Nephron (organoid): ENCODE results near the gene FBXW12.
"Not testable (repeated sequence)": the region's sequence is repeated elsewhere in the genome, so short reads cannot be mapped to it uniquely, and the experiment has no call there.

Experiments
- H3K27ac Mint-ChIP-seq, 3 experiments: 2 replicates each; pipeline ENCODE4 v1.8.0; 2020; ENCODE audit warnings: mixed read lengths in 3 of 3, mild to moderate bottlenecking in 2 of 3, moderate library complexity in 1 of 3
- H3K27me3 Mint-ChIP-seq: 2 replicates; pipeline ENCODE4 v1.8.0; 2021; ENCODE audit warnings: low read depth, mild to moderate bottlenecking, moderate library complexity, mixed read lengths
- H3K36me3 Mint-ChIP-seq: 2 replicates; pipeline ENCODE4 v1.8.0; 2020; ENCODE audit warnings: low read depth, mixed read lengths
- H3K4me1 Mint-ChIP-seq: 2 replicates; pipeline ENCODE4 v1.8.0; 2020; ENCODE audit warnings: mixed read lengths
- H3K4me3 Mint-ChIP-seq, 3 experiments: 2 replicates each; pipeline ENCODE4 v1.8.0; 2020; ENCODE audit warnings: mild to moderate bottlenecking in 3 of 3, mixed read lengths in 3 of 3, moderate library complexity in 2 of 3
- H3K9me3 Mint-ChIP-seq: 2 replicates; pipeline ENCODE4 v1.8.0; 2020; ENCODE audit warnings: mixed read lengths
- TF ChIP-seq, protein P1 (sequence below), 3 experiments: fragments of 200-600 bp; sonication (generic); IDR thresholded peaks; one replicate each; pipeline ENCODE4 v1.5.0; 2021; ENCODE audit warnings: antibody characterized with exemption in 3 of 3; ENCODE audit not compliant: unreplicated experiment in 3 of 3

Gene FBXW12, protein sequence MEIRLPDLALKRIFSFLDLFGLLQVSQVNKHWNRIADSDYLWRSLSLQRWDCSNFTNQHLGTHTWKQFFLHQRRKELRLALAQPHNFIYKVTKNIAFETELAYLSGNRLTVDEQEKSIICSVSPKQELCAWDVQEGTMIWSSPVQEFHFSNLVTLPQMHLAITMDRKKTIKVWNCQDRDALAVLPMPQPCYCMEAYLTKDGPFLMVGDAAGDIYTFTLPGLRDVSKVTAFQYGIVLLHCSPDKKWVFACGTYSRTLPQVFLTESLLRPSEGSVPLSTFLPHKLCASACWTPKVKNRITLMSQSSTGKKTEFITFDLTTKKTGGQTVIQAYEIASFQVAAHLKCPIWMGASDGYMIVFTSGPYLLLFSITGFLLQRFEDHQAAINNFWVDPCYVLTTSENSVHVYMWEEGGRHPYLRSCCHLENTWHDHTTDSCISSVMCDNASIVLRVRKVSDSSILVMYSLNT

DNA sequence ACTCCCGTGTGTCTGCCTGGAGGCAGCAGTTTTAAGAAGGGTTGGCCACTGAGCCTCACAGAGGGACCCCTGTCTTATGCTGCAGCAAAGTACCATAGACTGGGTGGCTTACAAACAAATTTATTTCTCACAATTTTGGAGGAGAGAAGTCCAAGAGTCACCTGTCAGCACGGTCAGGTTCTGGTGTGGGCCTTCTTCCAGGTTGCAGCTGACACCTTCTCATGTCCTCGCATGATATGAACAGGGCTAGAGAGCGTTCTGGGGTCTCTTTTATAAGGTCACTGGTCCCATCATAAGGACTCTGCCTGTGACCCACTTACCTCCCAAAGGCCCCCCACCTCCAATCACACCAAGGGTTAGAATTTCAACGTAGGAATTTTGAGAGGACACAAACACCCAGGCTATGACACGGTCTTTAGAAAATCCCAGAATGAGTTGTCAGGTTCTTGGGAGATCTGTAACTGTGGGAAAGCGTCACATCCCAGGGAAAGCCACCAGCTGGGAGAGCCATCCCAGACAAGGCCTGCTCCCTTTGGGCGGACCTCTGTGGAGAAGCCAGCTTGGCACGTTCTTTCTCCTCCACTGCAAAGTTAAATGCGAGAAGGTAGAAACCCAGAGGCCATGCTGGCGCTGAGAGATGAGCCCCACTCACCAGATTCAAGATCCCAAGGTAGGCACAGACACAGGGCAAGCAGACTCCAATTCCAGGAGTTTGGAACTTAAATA, at the start of gene FBXW12:
TSS of gene FBXW12 (plus strand) at position 569 of the 726 bp plus-strand sequence. CDS start 549 bp downstream, outside the sequence.
- TF ChIP-seq, protein P1, sequence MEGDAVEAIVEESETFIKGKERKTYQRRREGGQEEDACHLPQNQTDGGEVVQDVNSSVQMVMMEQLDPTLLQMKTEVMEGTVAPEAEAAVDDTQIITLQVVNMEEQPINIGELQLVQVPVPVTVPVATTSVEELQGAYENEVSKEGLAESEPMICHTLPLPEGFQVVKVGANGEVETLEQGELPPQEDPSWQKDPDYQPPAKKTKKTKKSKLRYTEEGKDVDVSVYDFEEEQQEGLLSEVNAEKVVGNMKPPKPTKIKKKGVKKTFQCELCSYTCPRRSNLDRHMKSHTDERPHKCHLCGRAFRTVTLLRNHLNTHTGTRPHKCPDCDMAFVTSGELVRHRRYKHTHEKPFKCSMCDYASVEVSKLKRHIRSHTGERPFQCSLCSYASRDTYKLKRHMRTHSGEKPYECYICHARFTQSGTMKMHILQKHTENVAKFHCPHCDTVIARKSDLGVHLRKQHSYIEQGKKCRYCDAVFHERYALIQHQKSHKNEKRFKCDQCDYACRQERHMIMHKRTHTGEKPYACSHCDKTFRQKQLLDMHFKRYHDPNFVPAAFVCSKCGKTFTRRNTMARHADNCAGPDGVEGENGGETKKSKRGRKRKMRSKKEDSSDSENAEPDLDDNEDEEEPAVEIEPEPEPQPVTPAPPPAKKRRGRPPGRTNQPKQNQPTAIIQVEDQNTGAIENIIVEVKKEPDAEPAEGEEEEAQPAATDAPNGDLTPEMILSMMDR (IDR thresholded peaks at IDR 0.05; ENCODE audit: unreplicated experiment in 3 of 3) = no peak
- no peaks in the 10 kb centered on the region for H3K36me3 Mint-ChIP-seq
- H3K4me3 Mint-ChIP-seq = no peak within 1 kb of the TSS
- no peaks in the 10 kb centered on the region for H3K27me3 Mint-ChIP-seq
- no peaks in the 10 kb centered on the region for H3K9me3 Mint-ChIP-seq
- H3K4me1 Mint-ChIP-seq = peaks cover 6% of the 10 kb centered on the region
- no peak within 1 kb of the TSS for H3K27ac Mint-ChIP-seq

DNA sequence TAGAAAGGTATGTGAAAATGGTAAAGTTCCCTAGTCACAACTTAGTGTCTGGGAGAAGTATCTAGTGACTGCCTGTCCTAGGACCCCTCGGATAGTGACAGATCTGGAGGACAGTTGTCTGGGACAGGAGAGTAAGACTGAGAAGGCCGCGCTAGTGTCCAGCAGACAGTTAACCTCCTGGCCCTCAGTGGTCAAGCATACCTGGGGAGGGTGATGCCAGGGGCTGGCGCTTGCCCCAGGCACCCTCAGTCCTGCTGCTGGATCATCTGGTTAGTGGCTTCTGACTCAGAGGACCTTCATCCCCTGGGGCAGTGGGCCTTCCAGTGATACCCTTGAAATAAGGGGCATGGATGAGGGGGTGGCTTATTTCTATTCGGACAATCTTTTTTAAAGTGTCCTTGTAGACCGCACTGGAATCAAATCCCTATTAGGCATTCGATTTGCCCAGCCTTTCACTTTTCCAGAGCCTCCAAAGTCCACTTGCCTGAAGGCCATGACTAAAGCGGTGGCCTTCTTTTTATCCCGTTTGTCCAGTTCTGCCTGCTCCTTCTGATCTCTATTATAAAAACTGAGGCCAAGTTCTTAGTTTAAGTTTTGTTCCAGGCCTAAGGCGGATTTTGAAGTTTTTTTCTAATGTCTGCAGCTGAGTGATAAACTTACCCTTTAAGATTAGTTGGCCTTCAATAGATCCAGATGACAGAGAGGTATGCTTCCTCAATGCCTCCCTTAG, 40.1 kb upstream of the FBXW12 start:
- not testable (repeated sequence) for H3K36me3 Mint-ChIP-seq, H3K9me3 Mint-ChIP-seq, H3K27ac Mint-ChIP-seq, H3K27me3 Mint-ChIP-seq, H3K4me1 Mint-ChIP-seq, H3K4me3 Mint-ChIP-seq

DNA sequence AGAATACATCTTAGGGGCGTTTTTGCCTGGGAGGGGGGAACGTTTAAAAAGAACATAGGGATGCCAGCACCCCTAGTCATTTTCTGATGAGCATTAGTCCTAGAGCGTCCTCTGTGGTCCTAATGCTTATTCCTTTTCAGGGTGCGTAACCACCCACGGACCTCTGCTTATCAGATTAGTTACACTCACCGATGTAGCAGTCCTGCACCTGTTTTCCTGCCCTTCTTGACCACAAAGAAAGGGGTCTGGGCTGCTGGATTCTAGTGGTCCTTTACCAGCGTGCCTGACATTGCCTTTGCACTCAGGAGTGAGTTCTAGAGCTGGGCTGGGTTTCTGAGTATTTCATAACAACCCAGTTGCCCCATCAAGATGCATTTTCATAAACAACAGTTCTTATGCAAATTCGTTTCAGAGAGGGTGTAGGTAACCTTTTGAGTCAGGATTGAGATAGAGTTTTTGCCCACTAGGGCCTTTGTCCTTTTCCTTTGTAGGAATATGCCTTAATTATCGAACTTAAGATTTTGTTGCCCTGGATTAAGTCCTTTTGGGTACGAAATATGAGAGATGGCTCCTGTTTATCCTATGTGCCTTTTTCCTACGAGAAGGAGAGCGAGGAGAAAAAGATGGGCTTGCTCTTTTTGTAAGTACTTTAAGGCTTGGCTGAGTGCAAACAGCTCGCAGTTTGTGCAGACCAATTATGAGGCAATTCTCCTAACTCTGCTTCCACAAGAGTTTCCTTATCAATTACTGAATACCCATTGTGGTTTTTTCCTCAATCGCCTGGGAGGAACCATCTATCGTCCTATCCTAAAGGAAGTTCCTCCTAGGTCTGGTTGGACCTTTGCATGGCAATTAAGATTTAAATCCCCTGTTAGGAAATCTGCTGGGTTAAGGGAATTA, 38.4 kb upstream of the FBXW12 start, which contains the start of gene SPINK8:
TSS of gene SPINK8 (minus strand) at position 316 of the 900 bp plus-strand sequence. CDS start 5,320 bp downstream, outside the sequence.
- not testable (repeated sequence) for H3K4me1 Mint-ChIP-seq, H3K36me3 Mint-ChIP-seq, H3K4me3 Mint-ChIP-seq, H3K27ac Mint-ChIP-seq, H3K9me3 Mint-ChIP-seq, H3K27me3 Mint-ChIP-seq

DNA sequence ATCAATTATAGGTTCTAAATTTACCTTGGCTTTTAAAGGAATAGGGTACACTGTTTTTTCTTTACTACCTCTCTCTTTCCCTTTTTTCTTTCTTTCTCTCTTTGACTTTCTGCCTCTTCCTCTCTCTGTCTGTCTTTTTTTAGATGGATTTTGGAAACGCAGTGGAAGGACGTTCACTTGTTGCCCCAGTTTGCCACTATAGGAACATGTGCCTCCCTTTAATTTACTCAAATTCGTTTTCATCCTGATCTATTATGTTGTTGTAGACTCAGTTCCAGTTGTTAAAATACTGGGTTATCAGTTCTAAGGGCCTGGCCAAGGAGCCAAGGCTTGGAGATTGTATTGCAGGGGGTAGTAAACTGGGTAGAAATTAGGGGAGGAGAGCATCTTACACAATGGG, 37.4 kb upstream of the FBXW12 start:
- Mint-ChIP-seq H3K27me3 (peaks cover 4% of the 10 kb centered on the region), H3K4me3 (no peak overlapping the region), H3K4me1 (no peaks in the 10 kb centered on the region), H3K9me3 (no peaks in the 10 kb centered on the region), H3K36me3 (no peaks in the 10 kb centered on the region), H3K27ac (no peak overlapping the region)
- TF ChIP-seq, protein P1 (IDR thresholded peaks at IDR 0.05; ENCODE audit: unreplicated experiment in 3 of 3) = no peak

DNA sequence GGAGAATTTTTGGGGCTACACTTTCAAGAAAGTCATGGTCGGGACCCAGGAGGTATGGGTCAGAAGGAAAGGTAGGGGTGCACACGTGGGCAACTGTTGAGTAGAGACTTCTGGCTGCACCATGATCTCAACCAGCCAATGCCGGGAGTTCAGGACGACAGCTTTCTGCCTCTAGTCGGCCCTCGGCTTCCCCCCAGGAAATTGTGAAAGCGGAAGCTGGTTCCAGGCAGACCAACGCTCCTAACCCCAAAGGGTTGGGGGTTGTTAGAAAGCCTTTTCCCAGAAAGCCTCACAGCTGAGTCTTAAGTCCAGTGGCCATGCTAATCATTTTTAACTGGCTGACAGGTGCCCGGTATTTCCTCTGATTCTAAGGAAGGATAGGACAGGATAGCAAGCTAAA, 36.7 kb upstream of the FBXW12 start:
- H3K27ac Mint-ChIP-seq, H3K4me3 Mint-ChIP-seq, H3K36me3 Mint-ChIP-seq, H3K27me3 Mint-ChIP-seq, H3K4me1 Mint-ChIP-seq, H3K9me3 Mint-ChIP-seq: not testable (repeated sequence)

GRCh38 chr3:48337536-48337935, 34.5 kb upstream of the FBXW12 start:
- H3K27me3 Mint-ChIP-seq, H3K27ac Mint-ChIP-seq, H3K4me1 Mint-ChIP-seq, H3K9me3 Mint-ChIP-seq, H3K4me3 Mint-ChIP-seq, H3K36me3 Mint-ChIP-seq: not testable (repeated sequence)

DNA sequence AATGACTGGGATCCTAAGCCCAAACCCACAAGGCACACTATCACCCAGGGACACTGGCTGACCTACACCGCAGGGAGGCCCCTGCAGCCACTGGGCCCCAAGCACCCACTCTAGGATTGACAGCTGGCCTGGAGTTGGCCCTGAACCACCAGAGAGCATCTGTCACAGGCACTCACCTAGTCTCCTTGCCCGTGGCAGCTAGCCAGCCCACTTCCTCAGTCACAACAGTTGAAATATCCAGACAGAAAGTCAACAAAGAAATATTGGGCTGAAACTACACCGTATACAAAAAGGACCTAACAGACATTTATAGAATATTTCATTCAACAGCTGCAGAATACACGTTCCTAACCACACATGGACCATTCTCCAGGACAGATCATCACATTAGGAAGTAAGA, 33.4 kb upstream of the FBXW12 start:
- Mint-ChIP-seq H3K27ac (no peak overlapping the region), H3K9me3 (no peaks in the 10 kb centered on the region), H3K4me1 (no peaks in the 10 kb centered on the region), H3K27me3 (peaks cover 4% of the 10 kb centered on the region), H3K36me3 (no peaks in the 10 kb centered on the region), H3K4me3 (no peak overlapping the region)
- TF ChIP-seq, protein P1 (IDR thresholded peaks at IDR 0.05; ENCODE audit: unreplicated experiment in 3 of 3) = no peak
